GM18502 (cell line): Measurements from ENCODE around the gene ZC3H7B.
"Not testable (repeated sequence)": the region's sequence is repeated elsewhere in the genome, so short reads cannot be mapped to it uniquely, and the experiment has no call there.

Source experiments
- ATAC-seq: cut with Tn5 transposase; IDR thresholded peaks from one replicate; pipeline ENCODE4 v1.9.1; 2021; ENCODE audit warnings: mild to moderate bottlenecking; ENCODE audit not compliant: unreplicated experiment, poor library complexity

ZC3H7B gene

GRCh38 chr22:41301085-41302020 lies at the start of gene ZC3H7B:
Gene ZC3H7B (plus strand): TSS chr22:41301525. CDS start chr22:41320661, 19,136 bp downstream.
- peak; percentile 83 for ATAC-seq

- ATAC-seq, result no peak
Measured at GRCh38 chr22:41252365-41252764, 49.0 kb upstream of the ZC3H7B start.

- no peak for ATAC-seq
Measured at GRCh38 chr22:41254230-41254629, 47.1 kb upstream of the ZC3H7B start.

GRCh38 chr22:41256254-41257253 lies 44.8 kb upstream of the ZC3H7B start:
- no peak for ATAC-seq

- ATAC-seq, result no peak
Measured at GRCh38 chr22:41257696-41258095, 43.6 kb upstream of the ZC3H7B start.

GRCh38 chr22:41259756-41260155 lies 41.6 kb upstream of the ZC3H7B start:
- not testable (repeated sequence) for ATAC-seq

GRCh38 chr22:41260871-41261270 lies 40.5 kb upstream of the ZC3H7B start:
- ATAC-seq, result no peak

- no peak for ATAC-seq
Measured at GRCh38 chr22:41261541-41262249, 39.6 kb upstream of the ZC3H7B start.

- ATAC-seq, result no peak
Measured at GRCh38 chr22:41262250-41262765, 39.0 kb upstream of the ZC3H7B start.

GRCh38 chr22:41263704-41264103 lies 37.6 kb upstream of the ZC3H7B start:
- ATAC-seq, result no peak

- ATAC-seq, result no peak
Measured at GRCh38 chr22:41264408-41264941, 36.9 kb upstream of the ZC3H7B start.

- no peak for ATAC-seq
Measured at GRCh38 chr22:41267958-41268357, 33.4 kb upstream of the ZC3H7B start.

GRCh38 chr22:41271787-41272186 lies 29.5 kb upstream of the ZC3H7B start:
- no peak for ATAC-seq

GRCh38 chr22:41273128-41273527 lies 28.2 kb upstream of the ZC3H7B start:
- ATAC-seq, result no peak

GRCh38 chr22:41274856-41275255 lies 26.5 kb upstream of the ZC3H7B start:
- ATAC-seq, result no peak

GRCh38 chr22:41280065-41280464 lies 21.3 kb upstream of the ZC3H7B start:
- ATAC-seq, result no peak

GRCh38 chr22:41280854-41281253 lies 20.5 kb upstream of the ZC3H7B start:
- no peak for ATAC-seq

GRCh38 chr22:41284465-41284864 lies 16.9 kb upstream of the ZC3H7B start:
- ATAC-seq, result no peak

- ATAC-seq, result peak; percentile 27
Measured at GRCh38 chr22:41285441-41285819, 15.9 kb upstream of the ZC3H7B start.
